GM12801 (cell line): Measurements from ENCODE around the gene FKBP7.

Source experiments
- TF ChIP-seq, protein P1 (sequence below): IDR thresholded peaks from one replicate; pipeline ENCODE4 v1.5.1; 2011; ENCODE audit warnings: control low read depth; ENCODE audit not compliant: insufficient read length; ENCODE audit errors: extremely low read depth

Gene FKBP7

DNA sequence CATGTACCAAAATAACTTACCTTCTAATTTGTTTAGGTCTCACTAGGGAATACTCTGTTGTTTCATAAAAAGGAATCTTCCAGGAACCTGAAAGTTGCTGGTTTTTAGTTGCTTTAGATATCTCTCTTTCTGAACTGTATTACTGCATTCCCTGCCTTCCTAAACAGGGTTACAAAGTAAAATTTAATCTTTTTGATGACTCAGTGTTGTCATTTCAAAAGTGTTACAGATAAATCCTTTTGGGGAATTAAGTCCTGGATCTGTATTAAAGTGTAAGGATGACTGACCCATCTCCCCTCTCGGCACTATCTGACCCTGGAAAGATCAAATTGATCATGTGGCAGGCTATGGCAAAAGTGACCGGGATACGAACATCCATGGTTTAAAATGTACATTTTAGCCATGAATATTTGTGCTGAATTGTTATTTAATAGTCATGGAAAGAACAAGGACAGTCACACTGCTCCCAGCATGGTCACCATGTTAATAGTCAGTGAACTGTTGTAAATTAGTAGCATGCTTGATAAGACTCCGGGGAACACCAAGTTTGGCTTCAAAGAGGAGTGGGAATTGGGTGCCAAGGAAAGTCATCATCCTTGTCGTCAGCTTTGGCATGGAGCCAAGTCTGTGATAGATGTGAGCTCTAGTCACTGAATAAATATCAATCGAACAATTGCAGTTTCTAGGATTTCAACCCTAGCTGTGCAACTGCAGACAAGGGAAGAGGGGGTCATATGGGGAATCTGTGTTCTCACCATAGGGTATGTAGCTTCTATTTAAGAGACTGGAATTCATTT, 6.0 kb upstream of the FKBP7 start:
- TF ChIP-seq, protein P1, sequence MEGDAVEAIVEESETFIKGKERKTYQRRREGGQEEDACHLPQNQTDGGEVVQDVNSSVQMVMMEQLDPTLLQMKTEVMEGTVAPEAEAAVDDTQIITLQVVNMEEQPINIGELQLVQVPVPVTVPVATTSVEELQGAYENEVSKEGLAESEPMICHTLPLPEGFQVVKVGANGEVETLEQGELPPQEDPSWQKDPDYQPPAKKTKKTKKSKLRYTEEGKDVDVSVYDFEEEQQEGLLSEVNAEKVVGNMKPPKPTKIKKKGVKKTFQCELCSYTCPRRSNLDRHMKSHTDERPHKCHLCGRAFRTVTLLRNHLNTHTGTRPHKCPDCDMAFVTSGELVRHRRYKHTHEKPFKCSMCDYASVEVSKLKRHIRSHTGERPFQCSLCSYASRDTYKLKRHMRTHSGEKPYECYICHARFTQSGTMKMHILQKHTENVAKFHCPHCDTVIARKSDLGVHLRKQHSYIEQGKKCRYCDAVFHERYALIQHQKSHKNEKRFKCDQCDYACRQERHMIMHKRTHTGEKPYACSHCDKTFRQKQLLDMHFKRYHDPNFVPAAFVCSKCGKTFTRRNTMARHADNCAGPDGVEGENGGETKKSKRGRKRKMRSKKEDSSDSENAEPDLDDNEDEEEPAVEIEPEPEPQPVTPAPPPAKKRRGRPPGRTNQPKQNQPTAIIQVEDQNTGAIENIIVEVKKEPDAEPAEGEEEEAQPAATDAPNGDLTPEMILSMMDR, result no peak

DNA sequence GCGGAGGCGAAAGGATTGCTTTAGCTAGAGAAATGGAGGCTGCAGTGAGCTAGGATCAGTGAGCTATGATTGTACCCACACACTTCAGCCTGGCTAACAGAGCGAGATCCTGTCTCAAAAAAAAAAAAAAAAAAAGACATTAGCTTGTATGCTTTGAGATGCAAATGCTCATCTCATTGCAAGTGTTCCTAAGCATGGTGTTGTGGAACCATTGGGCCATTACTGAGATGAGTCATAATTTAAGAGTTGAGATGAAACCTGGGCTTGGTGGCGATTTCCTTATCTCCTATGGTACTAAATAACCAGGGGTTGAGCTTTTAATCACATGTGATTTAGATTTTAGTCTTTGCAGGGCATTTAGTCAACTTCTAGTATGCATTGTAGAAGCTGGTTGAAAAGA, 4.0 kb upstream of the FKBP7 start:
- TF ChIP-seq, protein P1, result no peak

DNA sequence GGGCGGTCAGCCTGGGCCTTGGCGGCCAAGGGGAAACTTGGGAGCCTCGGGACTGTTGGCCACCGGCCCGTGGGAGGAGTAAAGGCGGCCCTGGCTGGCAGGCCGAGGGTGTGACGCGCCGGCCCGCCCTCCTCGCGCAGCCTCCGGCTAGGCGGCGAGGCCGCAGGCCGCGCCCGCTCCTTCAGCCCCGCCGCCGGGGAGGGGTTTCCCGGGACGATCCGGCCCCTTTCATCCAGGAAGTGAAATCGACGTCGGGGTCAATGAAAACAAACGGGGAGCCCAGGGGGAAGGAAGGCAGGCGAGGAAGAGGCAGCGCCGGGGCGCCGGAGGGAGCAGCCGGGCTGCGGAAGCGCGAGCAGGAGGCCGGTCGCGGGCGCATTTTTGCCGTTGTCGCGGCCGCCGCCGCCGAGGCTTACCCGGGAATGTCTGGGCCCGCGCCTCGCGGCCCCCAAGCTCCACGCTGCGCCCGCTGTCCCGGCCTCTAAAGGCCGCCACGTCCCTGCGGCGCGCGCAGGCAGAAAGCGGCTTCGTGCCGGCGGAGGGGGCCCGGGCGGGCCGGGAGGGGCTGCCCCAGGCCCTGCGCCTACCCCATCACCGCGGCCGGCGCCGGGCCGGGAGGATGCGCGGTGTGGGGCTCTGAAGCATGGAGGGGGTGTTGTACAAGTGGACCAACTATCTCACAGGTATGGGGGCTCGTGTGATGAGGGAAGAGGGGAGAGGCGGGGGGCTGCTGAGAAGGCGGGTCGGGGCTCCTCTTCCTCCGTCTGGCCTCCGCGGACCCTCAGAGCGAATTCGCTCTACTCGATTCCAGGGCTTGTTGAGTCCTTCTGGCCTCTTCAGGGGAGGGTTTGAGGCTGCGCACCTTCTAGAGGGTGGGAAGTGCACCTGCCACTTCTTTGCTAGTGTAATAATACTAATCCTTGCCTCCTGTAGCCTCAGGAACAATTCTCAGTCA, 2.1 kb upstream of the FKBP7 start, which contains the start of gene PLEKHA3:
Gene PLEKHA3 (plus strand): TSS at position 231 of the 955 bp plus-strand sequence. CDS start 413 bp downstream, at position 644.
- TF ChIP-seq, protein P1, result no peak

DNA sequence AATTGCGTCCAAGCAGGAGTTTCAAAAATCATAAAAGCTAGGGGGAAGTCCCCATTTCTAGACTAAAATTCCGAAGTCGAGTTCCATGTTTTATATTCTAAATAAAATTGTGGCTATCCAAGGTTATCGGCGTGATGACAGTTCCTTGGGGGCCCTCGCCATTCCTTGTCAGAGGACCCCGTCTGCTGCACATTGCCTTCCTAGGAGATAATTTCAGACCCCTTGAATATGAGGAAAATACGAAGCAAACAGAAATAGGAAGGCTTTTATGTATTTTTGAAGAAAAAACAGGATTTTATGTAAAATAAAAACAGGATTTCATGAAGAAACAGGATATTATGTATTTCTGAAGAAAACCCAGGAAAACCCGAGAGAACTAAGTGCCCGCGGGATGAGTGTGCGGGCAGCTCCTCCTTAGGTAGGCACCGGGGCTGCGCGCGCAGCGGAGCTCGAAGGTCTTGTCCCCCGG, 1.4 kb upstream of the FKBP7 start:
- TF ChIP-seq, protein P1, result no peak

DNA sequence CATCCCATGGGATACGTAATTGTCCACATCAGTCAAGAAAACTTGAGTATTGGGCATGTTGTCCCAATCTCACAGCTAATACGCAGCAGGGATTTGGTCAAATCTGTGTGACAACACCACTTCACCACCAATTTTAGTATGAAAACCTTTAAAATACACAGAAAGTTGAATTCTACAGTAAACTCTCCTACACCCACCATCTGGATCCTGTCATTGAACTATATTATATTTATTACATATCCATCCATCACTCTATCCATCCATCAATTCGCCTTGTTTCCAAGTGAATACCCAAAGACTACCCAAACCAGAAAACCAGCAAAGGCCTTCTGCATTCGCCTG, 846 bp upstream of the FKBP7 start:
- TF ChIP-seq, protein P1, result no peak

GRCh38 chr2:178478130-178478438, 316 bp downstream of the FKBP7 start:
- TF ChIP-seq, protein P1, result no peak

DNA sequence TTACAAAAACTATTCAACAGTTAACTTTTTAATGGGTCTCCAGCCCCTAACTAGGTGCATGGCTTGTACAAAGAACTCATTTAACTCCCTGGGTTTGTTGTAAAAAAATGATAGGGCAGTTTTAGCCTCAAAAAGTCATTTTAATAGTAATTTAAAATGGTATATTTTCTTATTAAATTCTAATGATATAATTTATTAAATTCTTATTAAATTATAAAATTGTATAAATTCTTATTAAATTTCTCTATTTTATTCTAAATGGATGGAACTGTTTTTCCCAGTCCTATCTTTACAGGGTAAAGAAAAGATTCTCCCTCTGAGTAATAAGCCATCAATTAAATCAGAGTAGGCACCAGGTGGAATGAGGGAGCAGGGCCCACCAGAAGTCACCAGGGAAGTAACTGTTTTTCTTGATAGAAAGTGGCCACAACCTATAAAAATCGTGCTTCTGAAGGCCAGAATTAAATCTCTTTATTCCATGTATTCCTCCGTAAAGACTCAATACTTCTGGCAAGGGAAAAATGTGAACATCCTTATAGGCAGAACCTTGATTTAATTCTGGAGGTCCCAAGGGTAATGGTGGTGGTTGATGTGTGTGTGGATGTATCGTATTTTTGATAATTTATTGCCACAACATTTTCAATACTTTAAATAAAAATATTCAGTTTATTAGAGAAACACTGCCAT, 814 bp downstream of the FKBP7 start:
- TF ChIP-seq, protein P1, result no peak
